Peyer's patch (tissue), 4 donors: Measurements from ENCODE around the gene FAT1. TPM values are rescaled to one million over a fixed set of nuclear protein-coding genes. Genes with fewer than 3 reads are reported as not detected.

Experiments used
- DNase-seq, 3 donors: peaks; one replicate each; pipeline ENCODE4 v3.0.0-alpha.2; 2017 to 2019
- H3K27ac ChIP-seq, 4 donors: fragments of 200-600 bp; sonication (generic); one replicate each; pipeline ENCODE4 v1.5.1; 2016 to 2019
- H3K27me3 ChIP-seq, 2 donors: fragments of 200-600 bp; sonication (generic); one replicate each; pipeline ENCODE4 v1.5.1; 2019
- H3K36me3 ChIP-seq, 3 donors: fragments of 200-600 bp; sonication (generic); one replicate each; pipeline ENCODE4 v1.5.1; 2016 to 2019
- H3K4me1 ChIP-seq, 4 donors: fragments of 200-600 bp; sonication (generic); one replicate each; pipeline ENCODE4 v1.5.1; 2016 to 2019
- H3K4me3 ChIP-seq, 4 donors: fragments of 200-600 bp; sonication (generic); 1 replicate in 3 of 4; 2 replicates in 1 of 4; pipeline ENCODE4 v1.5.1; 2016 to 2019; ENCODE audit warnings: mild to moderate bottlenecking in 1 of 4
- H3K9me3 ChIP-seq, 4 donors: fragments of 200-600 bp; sonication (generic); one replicate each; pipeline ENCODE4 v1.5.1; 2016 to 2019; ENCODE audit warnings: mild to moderate bottlenecking in 1 of 4
- CTCF ChIP-seq, 6 experiments: fragments of 450-650 bp in 4 of 6; fragments of 200-600 bp in 2 of 6; sonication (generic) in 1 of 6; IDR thresholded peaks; one replicate each; pipeline ENCODE4 v1.5.1; 2017 to 2019; ENCODE audit warnings: antibody characterized with exemption in 6 of 6, mild to moderate bottlenecking in 3 of 6, moderate library complexity in 1 of 6
- POLR2A ChIP-seq, 2 donors: fragments of 450-650 bp; IDR thresholded peaks; one replicate each; pipeline ENCODE4 v1.5.1; 2017; ENCODE audit warnings: antibody characterized with exemption in 2 of 2, mild to moderate bottlenecking in 2 of 2, moderate library complexity in 2 of 2
- total RNA-seq, 4 donors: library from RNA; depleted of rRNA; stranded (reverse); fragments of >200 nt; gene quantifications; one replicate each; pipeline ENCODE4 v1.1.0, GENCODE V29; 2016

FAT1 gene
- total RNA-seq, 4 donors from 2014 or later, result 88.3 to 580 (median 468) TPM

- DNase-seq, result no peak
These were observed 168.5 kb downstream of the FAT1 start, which contains the start of gene MTNR1A for GRCh38 chr4:186554914-186555827. MTNR1A (minus strand) TSS chr4:186555567; CDS start chr4:186555365, 202 bp downstream.

GRCh38 chr4:186554539-186554913, 169.1 kb downstream of the FAT1 start:
- DNase-seq, result no peak

More at GRCh38 chr4:186554914-186555827, 168.5 kb downstream of the FAT1 start, which contains the start of gene MTNR1A:
- TF ChIP-seq CTCF (IDR thresholded peaks at IDR 0.05) (no peak), POLR2A (IDR thresholded peaks at IDR 0.05) (no peak)
- peak within 1 kb of the TSS in 2 of 4 donors; percentile 44 to 48 for H3K4me3 ChIP-seq
- no peaks in the 10 kb centered on the region for H3K9me3 ChIP-seq
- H3K4me1 ChIP-seq, result peaks cover 0 to 14% (median 0%) of the 10 kb centered on the region in 4 donors
- no peak within 1 kb of the TSS for H3K27ac ChIP-seq
- no peaks in the 10 kb centered on the region for H3K36me3 ChIP-seq
- H3K27me3 ChIP-seq, result no peaks in the 10 kb centered on the region

GRCh38 chr4:186553717-186554116, 169.9 kb downstream of the FAT1 start:
- Histone ChIP-seq H3K4me3 (no peak overlapping the region), H3K27ac (no peak overlapping the region), H3K4me1 (peaks cover 0 to 14% (median 0%) of the 10 kb centered on the region in 4 donors), H3K9me3 (no peaks in the 10 kb centered on the region), H3K36me3 (no peaks in the 10 kb centered on the region), H3K27me3 (no peaks in the 10 kb centered on the region)
- no peak for TF ChIP-seq CTCF (IDR thresholded peaks at IDR 0.05)
- TF ChIP-seq POLR2A (IDR thresholded peaks at IDR 0.05), result no peak
- no peak for DNase-seq

More at GRCh38 chr4:186554539-186554913, 169.1 kb downstream of the FAT1 start:
- Histone ChIP-seq H3K27me3 (no peaks in the 10 kb centered on the region), H3K27ac (no peak overlapping the region), H3K36me3 (no peaks in the 10 kb centered on the region), H3K4me1 (peaks cover 0 to 14% (median 0%) of the 10 kb centered on the region in 4 donors), H3K9me3 (no peaks in the 10 kb centered on the region), H3K4me3 (peak overlapping the region in 2 of 4 donors; percentile 44 to 48)
- peak in 3 of 6 experiments; percentile 3 to 32 (median 18) for TF ChIP-seq CTCF (IDR thresholded peaks at IDR 0.05)
- TF ChIP-seq POLR2A (IDR thresholded peaks at IDR 0.05), result no peak

- Histone ChIP-seq H3K9me3 (peaks cover 0 to 3% (median 0%) of the 10 kb centered on the region in 4 donors), H3K4me3 (no peak overlapping the region), H3K4me1 (peaks cover 0 to 14% (median 0%) of the 10 kb centered on the region in 4 donors), H3K27ac (no peak overlapping the region), H3K36me3 (no peaks in the 10 kb centered on the region), H3K27me3 (no peaks in the 10 kb centered on the region)
- TF ChIP-seq POLR2A (IDR thresholded peaks at IDR 0.05), result no peak
- TF ChIP-seq CTCF (IDR thresholded peaks at IDR 0.05), result no peak
- DNase-seq, result no peak
These were observed 171.8 kb downstream of the FAT1 start for GRCh38 chr4:186551849-186552248.

- Histone ChIP-seq H3K27me3 (no peaks in the 10 kb centered on the region), H3K9me3 (peaks cover 0 to 3% (median 0%) of the 10 kb centered on the region in 4 donors), H3K4me1 (no peaks in the 10 kb centered on the region), H3K36me3 (no peaks in the 10 kb centered on the region), H3K27ac (no peak overlapping the region), H3K4me3 (no peak overlapping the region)
- DNase-seq, result no peak
- no peak for TF ChIP-seq CTCF (IDR thresholded peaks at IDR 0.05)
- TF ChIP-seq POLR2A (IDR thresholded peaks at IDR 0.05), result no peak
These were observed 178.2 kb downstream of the FAT1 start for GRCh38 chr4:186545436-186545835.
